ENCODE results near the gene E4F1.

GRCh38 chr16:2235695-2236336, 12.4 kb downstream of the E4F1 start:
- TF ChIP-seq CTCF (IDR thresholded peaks at IDR 0.05) (no peak), POLR2AphosphoS5 (IDR thresholded peaks at IDR 0.05) (no peak), EP300 (IDR thresholded peaks at IDR 0.05) (no peak), POLR2A (IDR thresholded peaks at IDR 0.05) (no peak)
